Measurements from ENCODE around the gene IGF1R.

Gene IGF1R

GRCh38 chr15:98708037-98708590 lies 59.8 kb downstream of the IGF1R start:
- no peak for DNase-seq

GRCh38 chr15:98711810-98712209 lies 63.5 kb downstream of the IGF1R start:
- no peak for DNase-seq

GRCh38 chr15:98712845-98713584 lies 64.7 kb downstream of the IGF1R start:
- no peak for DNase-seq

GRCh38 chr15:98713585-98714001 lies 65.3 kb downstream of the IGF1R start:
- DNase-seq: no peak

GRCh38 chr15:98714922-98715321 lies 66.6 kb downstream of the IGF1R start:
- DNase-seq: no peak

GRCh38 chr15:98715401-98715800 lies 67.1 kb downstream of the IGF1R start:
- no peak for DNase-seq

GRCh38 chr15:98715890-98716443 lies 67.6 kb downstream of the IGF1R start:
- DNase-seq: no peak

- no peak for DNase-seq
Observed at GRCh38 chr15:98717371-98717770, 69.0 kb downstream of the IGF1R start.

- no peak for DNase-seq
Observed at GRCh38 chr15:98717942-98718341, 69.6 kb downstream of the IGF1R start.

GRCh38 chr15:98718426-98719136 lies 70.2 kb downstream of the IGF1R start:
- DNase-seq: peak; percentile 19

GRCh38 chr15:98719137-98719740 lies 70.9 kb downstream of the IGF1R start:
- peak; percentile 52 for DNase-seq

GRCh38 chr15:98720031-98720430 lies 71.7 kb downstream of the IGF1R start:
- DNase-seq: no peak

- no peak for DNase-seq
Observed at GRCh38 chr15:98720577-98721565, 72.5 kb downstream of the IGF1R start.

GRCh38 chr15:98722209-98722608 lies 73.9 kb downstream of the IGF1R start:
- no peak for DNase-seq

- DNase-seq: no peak
Observed at GRCh38 chr15:98722645-98723044, 74.3 kb downstream of the IGF1R start.

- DNase-seq: peak; percentile 39
Observed at GRCh38 chr15:98723195-98723594, 74.9 kb downstream of the IGF1R start.

- no peak for DNase-seq
Observed at GRCh38 chr15:98724048-98724447, 75.7 kb downstream of the IGF1R start.

GRCh38 chr15:98724494-98724893 lies 76.2 kb downstream of the IGF1R start:
- DNase-seq: no peak

GRCh38 chr15:98725874-98726273 lies 77.5 kb downstream of the IGF1R start:
- no peak for DNase-seq

- DNase-seq: peak; percentile 97
Observed at GRCh38 chr15:98727115-98728040, 79.0 kb downstream of the IGF1R start.
